A549 (cell line): ENCODE results near the gene EPS15.

Source experiments
- BHLHE40 ChIP-seq: IDR thresholded peaks from 2 replicates; pipeline ENCODE4 v1.6.1; 2012; ENCODE audit warnings: low read depth, low read length, inconsistent platforms
- EP300 ChIP-seq, 2 experiments: fragments of >200 bp; sonication (Bioruptor Twin); formaldehyde crosslinking; IDR thresholded peaks; 2 replicates in 1 of 2; 3 replicates in 1 of 2; pipeline ENCODE4 v1.6.1; 2016 to 2017
- PHF8 ChIP-seq: fragments of 200-600 bp; sonication (generic); IDR thresholded peaks from 2 replicates; pipeline ENCODE4 v1.6.1; 2016; ENCODE audit warnings: low read depth, mild to moderate bottlenecking, antibody characterized with exemption, moderate library complexity, borderline replicate concordance
- POLR2A ChIP-seq: IDR thresholded peaks from 2 replicates; pipeline ENCODE4 v1.6.1; 2012; ENCODE audit warnings: mild to moderate bottlenecking, low read length
- RAD21 ChIP-seq, 2 experiments: fragments of >200 bp in 1 of 2; sonication (Bioruptor Twin) in 1 of 2; formaldehyde crosslinking in 1 of 2; IDR thresholded peaks in 1 of 2; conservative IDR thresholded peaks in 1 of 2; 2 replicates in 1 of 2; 3 replicates in 1 of 2; pipeline ENCODE4 v1.6.1; 2012 to 2018; ENCODE audit warnings: inconsistent platforms in 1 of 2
- RFX5 ChIP-seq: fragments of 450-650 bp; IDR thresholded peaks from 2 replicates; pipeline ENCODE4 v1.7.1; 2014; ENCODE audit warnings: antibody characterized with exemption, mild to moderate bottlenecking, moderate library complexity
- RNF2 ChIP-seq: fragments of 200-600 bp; sonication (generic); IDR thresholded peaks from 2 replicates; pipeline ENCODE4 v1.6.1; 2016; ENCODE audit warnings: low read depth, mild to moderate bottlenecking, antibody characterized with exemption, moderate library complexity, borderline replicate concordance
- TF ChIP-seq, protein P1 (sequence below): fragments of >200 bp; sonication (Bioruptor Twin); formaldehyde crosslinking; IDR thresholded peaks from 3 replicates; pipeline ENCODE4 v1.5.1; 2016

DNA sequence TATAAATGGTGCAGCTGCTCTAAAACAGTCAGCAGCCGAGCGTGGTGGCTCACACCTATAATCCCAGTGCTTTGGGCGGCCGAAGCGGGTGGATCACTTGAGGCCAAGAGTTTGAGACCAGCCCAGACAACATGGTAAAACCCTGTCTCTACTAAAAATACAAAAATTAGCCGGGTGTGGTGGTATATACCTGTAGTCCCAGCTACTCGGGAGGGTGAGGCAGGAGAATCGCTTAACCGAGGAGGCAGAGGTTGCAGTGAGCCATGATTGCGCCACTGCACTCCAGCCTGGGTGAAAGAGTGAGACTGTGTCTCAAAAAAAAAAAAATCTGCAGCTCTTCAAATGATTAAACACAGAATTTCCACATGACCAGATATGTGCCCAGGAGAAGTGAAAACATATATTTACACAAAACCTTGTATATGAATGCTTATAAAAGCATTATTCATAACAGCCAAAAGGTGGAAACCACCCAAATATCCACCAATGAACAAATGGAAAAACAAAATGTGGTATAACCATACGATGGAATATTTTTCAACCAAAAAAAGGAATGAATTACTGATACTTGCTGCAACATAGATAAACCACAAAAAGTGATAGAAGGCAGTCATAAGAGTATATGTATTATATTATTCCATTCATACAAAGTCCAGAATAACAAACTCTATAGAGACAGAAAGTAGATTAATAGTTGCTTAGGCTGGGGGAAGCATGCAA lies 14.1 kb downstream of the EPS15 start:
- TF ChIP-seq RFX5 (no peak), RAD21 (conservative IDR thresholded peaks at IDR 0.05 in 1 of 2, IDR thresholded peaks at IDR 0.05 in 1 of 2) (no peak), POLR2A (no peak), BHLHE40 (no peak), PHF8 (no peak), EP300 (IDR thresholded peaks at IDR 0.05) (no peak), RNF2 (no peak)
- TF ChIP-seq, protein P1, sequence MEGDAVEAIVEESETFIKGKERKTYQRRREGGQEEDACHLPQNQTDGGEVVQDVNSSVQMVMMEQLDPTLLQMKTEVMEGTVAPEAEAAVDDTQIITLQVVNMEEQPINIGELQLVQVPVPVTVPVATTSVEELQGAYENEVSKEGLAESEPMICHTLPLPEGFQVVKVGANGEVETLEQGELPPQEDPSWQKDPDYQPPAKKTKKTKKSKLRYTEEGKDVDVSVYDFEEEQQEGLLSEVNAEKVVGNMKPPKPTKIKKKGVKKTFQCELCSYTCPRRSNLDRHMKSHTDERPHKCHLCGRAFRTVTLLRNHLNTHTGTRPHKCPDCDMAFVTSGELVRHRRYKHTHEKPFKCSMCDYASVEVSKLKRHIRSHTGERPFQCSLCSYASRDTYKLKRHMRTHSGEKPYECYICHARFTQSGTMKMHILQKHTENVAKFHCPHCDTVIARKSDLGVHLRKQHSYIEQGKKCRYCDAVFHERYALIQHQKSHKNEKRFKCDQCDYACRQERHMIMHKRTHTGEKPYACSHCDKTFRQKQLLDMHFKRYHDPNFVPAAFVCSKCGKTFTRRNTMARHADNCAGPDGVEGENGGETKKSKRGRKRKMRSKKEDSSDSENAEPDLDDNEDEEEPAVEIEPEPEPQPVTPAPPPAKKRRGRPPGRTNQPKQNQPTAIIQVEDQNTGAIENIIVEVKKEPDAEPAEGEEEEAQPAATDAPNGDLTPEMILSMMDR: no peak
